Measurements from ENCODE around the gene TMEM259. TPM values are rescaled to one million over a fixed set of nuclear protein-coding genes. Genes with fewer than 3 reads are reported as not detected.

TMEM259 gene
- total RNA-seq, 3 donors from 2014 or later = 112 to 156 (median 153) TPM

GRCh38 chr19:1018932-1019615, 1.8 kb downstream of the TMEM259 start:
- no peaks in the 10 kb centered on the region for H3K36me3 ChIP-seq
- H3K4me3 ChIP-seq = peak overlapping the region; percentile 92 to 97 (median 93)
- no peaks in the 10 kb centered on the region for H3K27me3 ChIP-seq
- H3K27ac ChIP-seq = no peak overlapping the region
- no peak for DNase-seq (ENCODE audit: low spot score in 2 of 2)
- H3K4me1 ChIP-seq = peaks cover 16 to 46% of the 10 kb centered on the region in 2 donors
- TF ChIP-seq POLR2A (IDR thresholded peaks at IDR 0.05) (no peak), CTCF (IDR thresholded peaks at IDR 0.05) (no peak), POLR2AphosphoS5 (IDR thresholded peaks at IDR 0.05) (no peak)
- intact Hi-C loops (cut with DNase I; ENCODE audit: low total_unique reads) = loop anchor here (10.0 kb wide), 1 partner anchor 206 kb away; no protein-coding TSS in a partner anchor
- H3K9me3 ChIP-seq = no peaks in the 10 kb centered on the region

GRCh38 chr19:1018393-1018792, 2.5 kb downstream of the TMEM259 start:
- intact Hi-C loops (cut with DNase I; ENCODE audit: low total_unique reads) = loop anchor here (10.0 kb wide), 1 partner anchor 206 kb away; no protein-coding TSS in a partner anchor

GRCh38 chr19:1017906-1018305, 3.0 kb downstream of the TMEM259 start:
- H3K9me3 ChIP-seq = no peaks in the 10 kb centered on the region
- peak overlapping the region in 1 of 3 donors; percentile 58 for H3K4me3 ChIP-seq
- no peaks in the 10 kb centered on the region for H3K27me3 ChIP-seq
- no peaks in the 10 kb centered on the region for H3K36me3 ChIP-seq
- peak overlapping the region in 1 of 2 donors; percentile 77 for H3K27ac ChIP-seq
- DNase-seq (ENCODE audit: low spot score in 2 of 2) = no peak
- intact Hi-C loops (cut with DNase I; ENCODE audit: low total_unique reads) = loop anchor here (10.0 kb wide), 1 partner anchor 207 kb away; no protein-coding TSS in a partner anchor
- TF ChIP-seq POLR2AphosphoS5 (IDR thresholded peaks at IDR 0.05) (no peak), POLR2A (IDR thresholded peaks at IDR 0.05) (no peak), CTCF (IDR thresholded peaks at IDR 0.05) (no peak)
- H3K4me1 ChIP-seq = peaks cover 16 to 46% of the 10 kb centered on the region in 2 donors

More at GRCh38 chr19:1018393-1018792, 2.5 kb downstream of the TMEM259 start:
- Histone ChIP-seq H3K9me3 (no peaks in the 10 kb centered on the region), H3K27me3 (no peaks in the 10 kb centered on the region), H3K27ac (no peak overlapping the region), H3K4me3 (peak overlapping the region in 1 of 3 donors; percentile 58), H3K36me3 (no peaks in the 10 kb centered on the region), H3K4me1 (peaks cover 16 to 46% of the 10 kb centered on the region in 2 donors)
- TF ChIP-seq CTCF (IDR thresholded peaks at IDR 0.05) = no peak
- no peak for DNase-seq (ENCODE audit: low spot score in 2 of 2)

- Histone ChIP-seq H3K9me3 (no peaks in the 10 kb centered on the region), H3K27me3 (no peaks in the 10 kb centered on the region), H3K4me3 (peak overlapping the region in 1 of 3 donors; percentile 58), H3K36me3 (peaks cover 1% of the 10 kb centered on the region), H3K27ac (peak overlapping the region in 1 of 2 donors; percentile 77), H3K4me1 (peaks cover 16 to 46% of the 10 kb centered on the region in 2 donors)
- DNase-seq (ENCODE audit: low spot score in 2 of 2) = no peak
- TF ChIP-seq CTCF (IDR thresholded peaks at IDR 0.05) (no peak), POLR2AphosphoS5 (IDR thresholded peaks at IDR 0.05) (no peak), POLR2A (IDR thresholded peaks at IDR 0.05) (no peak)
- intact Hi-C loops (cut with DNase I; ENCODE audit: low total_unique reads) = loop anchor here (10.0 kb wide), 1 partner anchor 207 kb away; no protein-coding TSS in a partner anchor
Observed at GRCh38 chr19:1017115-1017905, 3.6 kb downstream of the TMEM259 start.
